Inferior parietal cortex (tissue), 1 donor: Measurements from ENCODE around the gene NDUFA5.
"Not testable (repeated sequence)": the region's sequence is repeated elsewhere in the genome, so short reads cannot be mapped to it uniquely, and the experiment has no call there.

Source experiments
- DNase-seq: peaks from one replicate; pipeline ENCODE4 v3.0.0-alpha.2; 2016; ENCODE audit errors: extremely low spot score

Gene NDUFA5

GRCh38 chr7:123557016-123557397 is 611 bp downstream of the NDUFA5 start:
- no peak for DNase-seq

- DNase-seq: no peak
Observed at GRCh38 chr7:123555484-123555883, 2.1 kb downstream of the NDUFA5 start.

- DNase-seq: no peak
Observed at GRCh38 chr7:123553159-123553558, 4.5 kb downstream of the NDUFA5 start.

GRCh38 chr7:123552641-123553040 is 5.0 kb downstream of the NDUFA5 start:
- no peak for DNase-seq

GRCh38 chr7:123552134-123552533 is 5.5 kb downstream of the NDUFA5 start:
- not testable (repeated sequence) for DNase-seq

GRCh38 chr7:123548406-123548805 is 9.2 kb downstream of the NDUFA5 start:
- DNase-seq: no peak

GRCh38 chr7:123539871-123540270 is 17.7 kb downstream of the NDUFA5 start:
- DNase-seq: no peak

- no peak for DNase-seq
Observed at GRCh38 chr7:123538897-123539296, 18.7 kb downstream of the NDUFA5 start.

- no peak for DNase-seq
Observed at GRCh38 chr7:123538189-123538714, 19.4 kb downstream of the NDUFA5 start.

- DNase-seq: no peak
Observed at GRCh38 chr7:123537026-123537642, 20.5 kb downstream of the NDUFA5 start.

- no peak for DNase-seq
Observed at GRCh38 chr7:123535517-123535916, 22.1 kb downstream of the NDUFA5 start.

- DNase-seq: peak; percentile 93
Observed at GRCh38 chr7:123534383-123535260, 23.0 kb downstream of the NDUFA5 start, which contains the start of gene IQUB. IQUB (minus strand) TSS chr7:123534595; CDS start chr7:123512340, 22,255 bp downstream.

GRCh38 chr7:123533929-123534382 is 23.7 kb downstream of the NDUFA5 start:
- no peak for DNase-seq

GRCh38 chr7:123533553-123533917 is 24.1 kb downstream of the NDUFA5 start:
- no peak for DNase-seq

GRCh38 chr7:123532788-123533552 is 24.6 kb downstream of the NDUFA5 start:
- not testable (repeated sequence) for DNase-seq

GRCh38 chr7:123532343-123532742 is 25.3 kb downstream of the NDUFA5 start:
- not testable (repeated sequence) for DNase-seq

GRCh38 chr7:123530035-123530591 is 27.5 kb downstream of the NDUFA5 start:
- not testable (repeated sequence) for DNase-seq

- DNase-seq: no peak
Observed at GRCh38 chr7:123528265-123528664, 29.4 kb downstream of the NDUFA5 start.

GRCh38 chr7:123527712-123528225 is 29.8 kb downstream of the NDUFA5 start:
- DNase-seq: not testable (repeated sequence)

GRCh38 chr7:123526533-123526932 is 31.1 kb downstream of the NDUFA5 start:
- not testable (repeated sequence) for DNase-seq

- no peak for DNase-seq
Observed at GRCh38 chr7:123522066-123522465, 35.6 kb downstream of the NDUFA5 start.
